AG10803 (cell line): ENCODE data around the gene TANC1.

Experiments used
- DNase-seq: peaks from one replicate; pipeline ENCODE4 v3.0.0; 2010; ENCODE audit warnings: low read depth
- H3K4me3 ChIP-seq: 2 replicates; pipeline ENCODE4 v1.5.1; 2011; ENCODE audit warnings: mild to moderate bottlenecking, low read length, control low read depth
- CTCF ChIP-seq: conservative IDR thresholded peaks from 2 replicates; pipeline ENCODE4 v1.5.1; 2011; ENCODE audit warnings: mild to moderate bottlenecking, low read length, control low read depth, inconsistent platforms

TANC1 gene

GRCh38 chr2:159149747-159150146 lies 181.3 kb downstream of the TANC1 start:
- no peak for DNase-seq
- no peak for TF ChIP-seq CTCF
- H3K4me3 ChIP-seq = no peak overlapping the region

- no peak for TF ChIP-seq CTCF
- no peak for DNase-seq
- H3K4me3 ChIP-seq = no peak overlapping the region
These were observed 181.9 kb downstream of the TANC1 start for GRCh38 chr2:159150280-159150746.

GRCh38 chr2:159151198-159152127 lies 183.0 kb downstream of the TANC1 start:
- TF ChIP-seq CTCF = no peak
- no peak for DNase-seq
- H3K4me3 ChIP-seq = no peak overlapping the region

GRCh38 chr2:159152128-159152778 lies 183.8 kb downstream of the TANC1 start:
- TF ChIP-seq CTCF = no peak
- DNase-seq = no peak
- H3K4me3 ChIP-seq = no peak overlapping the region

GRCh38 chr2:159153063-159153462 lies 184.6 kb downstream of the TANC1 start:
- no peak overlapping the region for H3K4me3 ChIP-seq
- no peak for TF ChIP-seq CTCF
- no peak for DNase-seq

GRCh38 chr2:159153463-159153862 lies 185.0 kb downstream of the TANC1 start:
- no peak for TF ChIP-seq CTCF
- DNase-seq = no peak

More at GRCh38 chr2:159153463-159153862, 185.0 kb downstream of the TANC1 start:
- H3K4me3 ChIP-seq = no peak overlapping the region
